ENCODE measurements around the gene CCDC27. TPM values are rescaled to one million over a fixed set of nuclear protein-coding genes. Genes with fewer than 3 reads are reported as not detected.

Gene CCDC27
- total RNA-seq: not detected

DNA sequence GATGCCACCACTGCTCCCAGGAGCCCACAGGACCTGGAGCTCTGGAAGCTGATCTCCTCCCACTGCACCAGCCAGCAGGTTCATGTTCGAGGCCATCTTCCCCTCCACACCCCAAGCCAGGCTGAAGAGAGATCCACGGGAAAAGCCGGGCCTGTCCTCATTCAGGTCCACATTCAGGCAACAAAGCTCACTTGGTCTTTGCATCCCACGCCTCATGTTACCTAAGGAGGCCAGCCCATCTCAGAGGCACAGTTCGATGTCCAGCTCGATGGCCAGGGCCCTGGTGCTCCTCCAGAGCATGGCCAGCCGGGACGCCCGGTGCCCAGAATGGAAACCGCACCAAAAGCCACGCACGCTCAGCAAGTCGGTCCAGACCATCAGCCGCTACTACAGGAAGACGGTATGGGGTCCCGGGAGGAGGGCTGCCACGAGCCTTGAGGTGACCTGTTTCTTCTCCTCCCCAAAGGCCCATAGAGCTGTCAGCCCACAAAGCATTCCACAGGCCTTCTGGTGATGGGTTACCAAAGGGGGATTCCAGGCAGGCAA, at the start of gene CCDC27:
TSS of gene CCDC27 (plus strand) at position 51 of the 546 bp plus-strand sequence. CDS start at position 83, 32 bp downstream.
- WGBS, 2 donors: 85 to 91% methylated on average over 8 to 17 of the region's 17 CpGs
- no peaks in the 10 kb centered on the region for H3K36me3 ChIP-seq
- no peaks in the 10 kb centered on the region for H3K27me3 ChIP-seq
- TF ChIP-seq, protein P1, sequence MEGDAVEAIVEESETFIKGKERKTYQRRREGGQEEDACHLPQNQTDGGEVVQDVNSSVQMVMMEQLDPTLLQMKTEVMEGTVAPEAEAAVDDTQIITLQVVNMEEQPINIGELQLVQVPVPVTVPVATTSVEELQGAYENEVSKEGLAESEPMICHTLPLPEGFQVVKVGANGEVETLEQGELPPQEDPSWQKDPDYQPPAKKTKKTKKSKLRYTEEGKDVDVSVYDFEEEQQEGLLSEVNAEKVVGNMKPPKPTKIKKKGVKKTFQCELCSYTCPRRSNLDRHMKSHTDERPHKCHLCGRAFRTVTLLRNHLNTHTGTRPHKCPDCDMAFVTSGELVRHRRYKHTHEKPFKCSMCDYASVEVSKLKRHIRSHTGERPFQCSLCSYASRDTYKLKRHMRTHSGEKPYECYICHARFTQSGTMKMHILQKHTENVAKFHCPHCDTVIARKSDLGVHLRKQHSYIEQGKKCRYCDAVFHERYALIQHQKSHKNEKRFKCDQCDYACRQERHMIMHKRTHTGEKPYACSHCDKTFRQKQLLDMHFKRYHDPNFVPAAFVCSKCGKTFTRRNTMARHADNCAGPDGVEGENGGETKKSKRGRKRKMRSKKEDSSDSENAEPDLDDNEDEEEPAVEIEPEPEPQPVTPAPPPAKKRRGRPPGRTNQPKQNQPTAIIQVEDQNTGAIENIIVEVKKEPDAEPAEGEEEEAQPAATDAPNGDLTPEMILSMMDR (IDR thresholded peaks at IDR 0.05): no peak
- TF ChIP-seq POLR2AphosphoS5 (IDR thresholded peaks at IDR 0.05) (no peak), EP300 (IDR thresholded peaks at IDR 0.05) (no peak), POLR2A (IDR thresholded peaks at IDR 0.05) (no peak)
- no peaks in the 10 kb centered on the region for H3K9me3 ChIP-seq
- H3K4me1 ChIP-seq: peaks cover 3 to 9% (median 6%) of the 10 kb centered on the region in 4 donors
- H3K4me3 ChIP-seq: no peak within 1 kb of the TSS
- DNase-seq (no peak), ATAC-seq (ENCODE audit: low FRiP score in 2 of 2) (no peak)
- H3K27ac ChIP-seq: no peak within 1 kb of the TSS

DNA sequence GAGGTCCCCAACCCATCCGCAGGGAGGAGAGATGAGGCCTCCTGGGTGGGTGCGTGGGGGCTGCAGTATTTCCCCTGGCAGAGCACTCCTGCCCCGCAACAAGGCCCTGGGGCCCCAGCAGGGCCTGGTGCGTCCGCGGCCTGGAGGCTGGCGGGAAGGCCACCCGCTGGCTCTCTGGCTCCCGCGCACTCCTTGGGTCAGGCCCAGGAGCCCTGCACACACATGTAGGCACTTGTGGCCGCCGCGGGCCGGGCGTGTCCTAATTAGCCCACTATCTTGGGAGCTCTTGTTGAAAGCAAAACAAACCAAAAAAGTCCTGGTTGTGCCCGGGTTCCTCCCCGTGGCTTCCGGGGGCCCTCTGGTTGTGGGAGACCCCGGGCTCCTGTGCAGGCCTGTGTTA, 49.7 kb upstream of the CCDC27 start:
- Histone ChIP-seq H3K36me3 (no peaks in the 10 kb centered on the region), H3K4me3 (no peak overlapping the region), H3K27me3 (peaks cover 0 to 2% (median 0%) of the 10 kb centered on the region in 4 donors), H3K27ac (no peak overlapping the region), H3K4me1 (no peaks in the 10 kb centered on the region), H3K9me3 (no peaks in the 10 kb centered on the region)
- TF ChIP-seq, protein P1 (IDR thresholded peaks at IDR 0.05): no peak
- TF ChIP-seq POLR2A (IDR thresholded peaks at IDR 0.05) (no peak), EP300 (IDR thresholded peaks at IDR 0.05) (no peak), POLR2AphosphoS5 (IDR thresholded peaks at IDR 0.05) (no peak)
- WGBS, 2 donors: 76 to 100% methylated on average over 1 to 18 of the region's 19 CpGs
- ATAC-seq (ENCODE audit: low FRiP score in 2 of 2) (no peak), DNase-seq (peak in 1 of 2 donors; percentile 80)

DNA sequence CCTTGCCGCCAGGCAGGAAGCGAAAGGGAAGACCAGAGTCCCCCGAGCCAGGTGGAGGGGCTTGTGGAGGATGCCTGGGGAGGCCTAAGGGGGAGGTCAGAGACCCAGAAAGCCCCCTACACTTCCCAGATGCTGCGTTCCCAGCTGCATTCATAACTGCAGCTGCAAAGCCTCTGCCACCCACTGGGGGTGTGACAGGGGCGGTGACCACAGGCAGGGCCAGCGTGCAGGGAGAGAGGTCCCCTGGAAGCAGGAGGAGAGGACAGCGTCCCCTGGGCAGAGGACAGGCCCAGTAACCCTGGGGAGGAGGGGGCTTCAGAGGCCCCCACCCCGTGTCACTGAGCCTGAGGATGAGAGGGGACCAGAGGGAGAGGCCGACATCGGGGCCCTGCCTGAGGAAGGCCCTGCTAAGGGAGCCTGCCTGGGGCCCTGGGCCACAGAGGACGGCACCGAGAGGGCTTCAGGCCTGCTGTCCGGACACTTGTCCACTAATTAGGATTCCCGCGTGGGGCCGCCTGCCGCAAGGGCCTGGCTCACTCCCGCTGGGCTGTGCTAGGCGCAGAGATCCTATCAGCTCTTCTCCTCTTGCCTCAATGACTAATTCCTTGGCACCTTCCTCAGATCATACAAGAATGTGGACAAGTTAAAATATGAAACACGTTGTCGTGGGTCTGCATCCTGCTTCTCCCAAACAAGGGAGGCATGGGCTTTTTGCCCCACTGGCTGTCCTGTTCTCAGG, 49.1 kb upstream of the CCDC27 start:
- TF ChIP-seq POLR2AphosphoS5 (IDR thresholded peaks at IDR 0.05) (no peak), EP300 (IDR thresholded peaks at IDR 0.05) (no peak), POLR2A (IDR thresholded peaks at IDR 0.05) (no peak)
- TF ChIP-seq, protein P1 (IDR thresholded peaks at IDR 0.05): no peak
- Histone ChIP-seq H3K27ac (no peak overlapping the region), H3K9me3 (no peaks in the 10 kb centered on the region), H3K36me3 (no peaks in the 10 kb centered on the region), H3K27me3 (peaks cover 0 to 3% (median 0%) of the 10 kb centered on the region in 4 donors), H3K4me3 (no peak overlapping the region), H3K4me1 (no peaks in the 10 kb centered on the region)
- DNase-seq (peak in 1 of 2 donors; percentile 65), ATAC-seq (ENCODE audit: low FRiP score in 2 of 2) (peak in 1 of 2 donors; percentile 4)
- 66 to 77% methylated on average over 8 to 18 of the region's 21 CpGs for WGBS, 2 donors

DNA sequence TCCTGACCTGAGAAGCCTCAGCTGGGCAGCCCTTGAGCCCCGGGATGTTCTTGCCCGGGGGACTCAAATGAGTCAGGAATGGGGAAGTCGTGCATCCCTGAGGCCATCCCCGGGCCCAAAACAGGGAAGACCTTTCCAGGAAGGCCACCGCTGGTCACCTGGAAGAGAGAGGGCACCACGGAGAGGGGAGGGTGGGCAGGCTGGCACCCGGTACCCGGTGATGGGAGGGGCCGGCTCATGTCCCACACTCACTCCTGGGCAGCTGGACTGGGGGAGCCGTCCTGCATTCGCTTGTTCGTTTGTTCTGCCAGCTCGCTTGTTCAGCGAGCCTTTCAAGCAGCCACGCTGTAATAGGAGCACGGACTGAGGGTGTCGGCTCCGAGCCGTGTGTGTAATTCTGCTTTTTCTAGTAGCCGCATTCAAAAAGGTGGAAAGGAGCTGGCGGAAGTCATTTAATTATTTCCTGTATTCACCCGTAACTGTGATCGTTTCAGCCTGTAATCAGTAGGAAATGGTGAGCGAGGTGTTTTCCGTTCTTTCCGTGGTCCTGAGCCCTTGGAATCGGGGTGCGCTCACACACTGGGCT, 48.4 kb upstream of the CCDC27 start:
- no peak for ATAC-seq (ENCODE audit: low FRiP score in 2 of 2)
- DNase-seq: peak in 1 of 2 donors; percentile 42
- peaks cover 0 to 3% (median 0%) of the 10 kb centered on the region in 4 donors for H3K27me3 ChIP-seq
- H3K9me3 ChIP-seq: no peaks in the 10 kb centered on the region
- 65 to 72% methylated on average over 22 to 28 of the region's 28 CpGs for WGBS, 2 donors
- no peaks in the 10 kb centered on the region for H3K36me3 ChIP-seq
- no peak overlapping the region for H3K4me3 ChIP-seq
- no peak overlapping the region for H3K27ac ChIP-seq
- no peaks in the 10 kb centered on the region for H3K4me1 ChIP-seq
- TF ChIP-seq POLR2AphosphoS5 (IDR thresholded peaks at IDR 0.05) (no peak), EP300 (IDR thresholded peaks at IDR 0.05) (no peak), POLR2A (IDR thresholded peaks at IDR 0.05) (no peak)
- TF ChIP-seq, protein P1 (IDR thresholded peaks at IDR 0.05): no peak
